Cerebellar nuclear complex (tissue), 1 donor: ENCODE results near the gene ZC3H12C.

Experiments
- DNase-seq, 2 experiments: peaks; one replicate each; lab custom pipeline; 2025; lab: John Stamatoyannopoulos, UW

ZC3H12C gene

GRCh38 chr11:110152199-110152598, 59.0 kb downstream of the ZC3H12C start:
- no peak for DNase-seq

GRCh38 chr11:110153474-110153873, 60.3 kb downstream of the ZC3H12C start:
- DNase-seq = no peak

- no peak for DNase-seq
Observed at GRCh38 chr11:110156503-110156902, 63.3 kb downstream of the ZC3H12C start.

GRCh38 chr11:110158317-110159200, 65.4 kb downstream of the ZC3H12C start:
- no peak for DNase-seq

GRCh38 chr11:110159476-110159875, 66.3 kb downstream of the ZC3H12C start:
- DNase-seq = no peak

- DNase-seq = no peak
Observed at GRCh38 chr11:110160016-110160415, 66.8 kb downstream of the ZC3H12C start.

- DNase-seq = no peak
Observed at GRCh38 chr11:110160437-110160836, 67.2 kb downstream of the ZC3H12C start.

- no peak for DNase-seq
Observed at GRCh38 chr11:110161061-110161460, 67.9 kb downstream of the ZC3H12C start.

- DNase-seq = no peak
Observed at GRCh38 chr11:110162216-110162615, 69.0 kb downstream of the ZC3H12C start.

- no peak for DNase-seq
Observed at GRCh38 chr11:110165039-110165925, 72.1 kb downstream of the ZC3H12C start.

GRCh38 chr11:110168033-110168803, 75.0 kb downstream of the ZC3H12C start:
- no peak for DNase-seq

GRCh38 chr11:110169738-110170137, 76.5 kb downstream of the ZC3H12C start:
- DNase-seq = no peak

- DNase-seq = no peak
Observed at GRCh38 chr11:110172468-110173065, 79.4 kb downstream of the ZC3H12C start.

GRCh38 chr11:110173811-110174644, 80.8 kb downstream of the ZC3H12C start:
- no peak for DNase-seq

GRCh38 chr11:110174645-110175310, 81.6 kb downstream of the ZC3H12C start:
- no peak for DNase-seq

GRCh38 chr11:110176366-110177085, 83.3 kb downstream of the ZC3H12C start:
- DNase-seq = no peak

- no peak for DNase-seq
Observed at GRCh38 chr11:110177086-110177456, 83.9 kb downstream of the ZC3H12C start.

GRCh38 chr11:110179064-110179463, 85.9 kb downstream of the ZC3H12C start:
- DNase-seq = no peak

- no peak for DNase-seq
Observed at GRCh38 chr11:110182886-110183285, 89.7 kb downstream of the ZC3H12C start.

- no peak for DNase-seq
Observed at GRCh38 chr11:110184456-110184855, 91.3 kb downstream of the ZC3H12C start.
